ENCODE results near the gene FMR1.
A peak's percentile ranks its signal among the peaks of the same experiment; 100 is the strongest.

FMR1 gene

DNA sequence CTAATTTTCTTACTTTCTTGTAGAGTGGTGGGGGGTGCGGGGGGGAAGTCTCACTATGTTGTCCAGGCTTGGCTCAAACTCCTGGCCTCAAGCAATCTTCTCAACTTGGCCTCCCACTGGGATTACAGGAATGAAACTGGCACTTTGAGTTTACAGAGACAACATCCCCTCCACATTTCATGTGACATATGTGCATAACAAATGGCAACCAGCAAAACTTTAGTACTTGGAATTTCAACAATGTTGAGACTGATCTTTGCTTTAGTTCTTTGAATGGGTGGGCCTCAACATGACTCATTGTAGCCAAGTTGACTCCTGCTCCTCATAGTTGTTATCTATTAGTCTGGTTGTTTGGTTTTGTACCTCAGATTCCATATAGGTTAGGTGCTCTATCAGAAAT lies 11.4 kb upstream of the FMR1 start:
- Mint-ChIP-seq H3K4me1 (no peaks in the 10 kb centered on the region), H3K4me3 (no peak overlapping the region), H3K9me3 (no peaks in the 10 kb centered on the region), H3K27ac (ENCODE audit: low read depth) (no peak overlapping the region), H3K27me3 (no peaks in the 10 kb centered on the region), H3K36me3 (ENCODE audit: insufficient read depth) (no peaks in the 10 kb centered on the region)
- DNase-seq (ENCODE audit: low spot score in 2 of 2) (no peak), ATAC-seq (replicated peaks; ENCODE audit: extremely low read depth, poor library complexity, severe bottlenecking) (no peak)

DNA sequence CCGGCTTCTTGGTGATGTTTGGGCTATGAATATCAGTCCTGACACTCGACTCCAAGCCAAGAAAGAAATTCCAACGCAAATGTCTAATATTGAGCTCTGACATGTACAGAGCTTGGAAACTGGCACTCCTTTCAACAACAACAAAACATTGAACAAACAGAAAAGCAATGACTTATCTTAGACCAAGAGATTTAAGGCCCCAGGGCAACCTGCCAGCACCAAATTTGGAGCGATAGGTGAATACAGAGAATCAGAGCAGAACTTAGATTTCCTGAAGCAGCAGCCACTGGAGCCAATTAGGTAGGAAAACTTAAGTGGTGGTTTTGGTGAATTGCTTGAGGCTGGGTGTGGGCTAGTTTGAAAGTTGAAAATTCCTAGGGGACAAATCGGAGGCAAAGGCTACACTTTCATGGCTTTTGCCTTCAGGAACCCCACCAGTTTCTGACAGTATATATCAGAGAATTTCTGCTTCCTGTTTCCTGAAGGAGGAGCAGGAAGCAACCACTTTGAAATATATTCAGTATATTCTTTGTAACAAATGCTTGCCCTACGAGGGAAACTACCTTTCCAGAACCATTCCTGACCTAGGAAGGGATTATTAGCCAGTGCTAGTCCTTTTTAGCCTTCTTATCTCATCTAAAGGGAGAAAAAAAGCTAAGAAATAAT lies 10.1 kb upstream of the FMR1 start:
- H3K36me3 Mint-ChIP-seq (ENCODE audit: insufficient read depth), result no peaks in the 10 kb centered on the region
- no peak for ATAC-seq (replicated peaks; ENCODE audit: extremely low read depth, poor library complexity, severe bottlenecking)
- H3K4me3 Mint-ChIP-seq, result no peak overlapping the region
- H3K27me3 Mint-ChIP-seq, result no peaks in the 10 kb centered on the region
- H3K27ac Mint-ChIP-seq (ENCODE audit: low read depth), result no peak overlapping the region
- no peaks in the 10 kb centered on the region for H3K4me1 Mint-ChIP-seq
- H3K9me3 Mint-ChIP-seq, result no peaks in the 10 kb centered on the region
- no peak for DNase-seq (ENCODE audit: low spot score in 2 of 2)

DNA sequence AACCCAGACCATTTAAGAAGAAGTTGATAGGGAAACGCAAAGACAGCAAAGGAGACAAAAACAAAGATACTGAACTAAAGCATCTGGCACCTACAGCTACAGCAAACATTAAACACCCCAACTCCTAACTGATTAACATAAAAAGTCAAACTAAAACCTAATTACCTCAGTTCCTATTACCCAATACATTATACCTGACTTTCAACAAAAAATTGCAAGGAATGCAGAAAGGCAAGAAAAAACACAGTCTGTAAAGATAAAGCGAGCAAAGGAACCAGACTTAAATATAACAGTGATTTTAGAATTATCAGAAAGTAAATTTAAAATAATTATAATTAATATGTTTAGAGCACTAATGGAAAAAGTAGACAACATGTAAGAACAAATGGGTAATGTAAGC lies 9.4 kb upstream of the FMR1 start:
- Mint-ChIP-seq H3K27ac (ENCODE audit: low read depth) (no peak overlapping the region), H3K36me3 (ENCODE audit: insufficient read depth) (no peaks in the 10 kb centered on the region), H3K4me1 (no peaks in the 10 kb centered on the region), H3K4me3 (no peak overlapping the region), H3K9me3 (no peaks in the 10 kb centered on the region), H3K27me3 (no peaks in the 10 kb centered on the region)
- no peak for ATAC-seq (replicated peaks; ENCODE audit: extremely low read depth, poor library complexity, severe bottlenecking)
- DNase-seq (ENCODE audit: low spot score in 2 of 2), result no peak

DNA sequence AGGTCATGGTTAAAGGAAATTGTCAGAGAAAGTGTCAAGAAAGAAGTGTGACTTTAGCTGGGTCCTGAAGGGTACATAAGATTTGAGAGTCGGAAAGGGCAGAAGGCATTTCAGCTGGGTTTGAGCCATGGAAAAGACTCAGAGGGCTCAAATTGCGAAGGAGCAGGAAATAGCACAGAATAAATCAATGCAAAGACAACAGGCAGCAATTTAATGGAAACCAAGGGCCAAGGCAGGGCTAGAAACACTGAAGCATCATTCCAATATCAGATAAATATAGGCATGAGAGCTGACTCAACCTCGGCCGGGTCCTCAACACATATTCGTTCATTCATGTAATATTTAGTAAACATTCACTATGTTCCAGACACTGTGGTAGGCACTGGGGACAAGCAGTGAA lies 3.6 kb upstream of the FMR1 start:
- Mint-ChIP-seq H3K4me1 (peaks cover 11% of the 10 kb centered on the region), H3K9me3 (no peaks in the 10 kb centered on the region), H3K27me3 (no peaks in the 10 kb centered on the region), H3K4me3 (no peak overlapping the region), H3K36me3 (ENCODE audit: insufficient read depth) (peaks cover 16% of the 10 kb centered on the region), H3K27ac (ENCODE audit: low read depth) (no peak overlapping the region)
- no peak for DNase-seq (ENCODE audit: low spot score in 2 of 2)
- no peak for ATAC-seq (replicated peaks; ENCODE audit: extremely low read depth, poor library complexity, severe bottlenecking)

DNA sequence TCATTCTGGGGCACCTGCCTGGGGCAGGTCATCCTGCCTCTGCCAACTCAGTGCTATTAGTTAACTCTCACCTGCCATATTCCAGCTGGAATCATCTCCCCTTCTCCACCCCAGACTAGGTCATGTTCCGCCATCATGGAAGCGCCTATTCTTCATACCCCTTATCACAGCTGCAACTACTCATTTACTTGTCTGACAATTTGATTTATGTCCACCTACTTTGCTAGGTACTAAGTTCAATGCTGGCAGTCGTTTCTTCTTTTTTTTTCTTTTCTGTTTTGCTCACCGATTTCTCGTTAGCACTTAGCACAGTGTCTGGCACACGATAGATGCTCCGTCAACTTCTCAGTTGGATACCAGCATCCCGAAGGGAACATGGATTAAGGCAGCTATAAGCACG lies 1.1 kb upstream of the FMR1 start:
- Mint-ChIP-seq H3K4me1 (peaks cover 11% of the 10 kb centered on the region), H3K27me3 (no peaks in the 10 kb centered on the region), H3K36me3 (ENCODE audit: insufficient read depth) (peaks cover 16% of the 10 kb centered on the region), H3K9me3 (no peaks in the 10 kb centered on the region), H3K27ac (ENCODE audit: low read depth) (peak overlapping the region; percentile 91), H3K4me3 (peak overlapping the region; percentile 93)
- ATAC-seq (replicated peaks; ENCODE audit: extremely low read depth, poor library complexity, severe bottlenecking) (no peak), DNase-seq (ENCODE audit: low spot score in 2 of 2) (no peak)

DNA sequence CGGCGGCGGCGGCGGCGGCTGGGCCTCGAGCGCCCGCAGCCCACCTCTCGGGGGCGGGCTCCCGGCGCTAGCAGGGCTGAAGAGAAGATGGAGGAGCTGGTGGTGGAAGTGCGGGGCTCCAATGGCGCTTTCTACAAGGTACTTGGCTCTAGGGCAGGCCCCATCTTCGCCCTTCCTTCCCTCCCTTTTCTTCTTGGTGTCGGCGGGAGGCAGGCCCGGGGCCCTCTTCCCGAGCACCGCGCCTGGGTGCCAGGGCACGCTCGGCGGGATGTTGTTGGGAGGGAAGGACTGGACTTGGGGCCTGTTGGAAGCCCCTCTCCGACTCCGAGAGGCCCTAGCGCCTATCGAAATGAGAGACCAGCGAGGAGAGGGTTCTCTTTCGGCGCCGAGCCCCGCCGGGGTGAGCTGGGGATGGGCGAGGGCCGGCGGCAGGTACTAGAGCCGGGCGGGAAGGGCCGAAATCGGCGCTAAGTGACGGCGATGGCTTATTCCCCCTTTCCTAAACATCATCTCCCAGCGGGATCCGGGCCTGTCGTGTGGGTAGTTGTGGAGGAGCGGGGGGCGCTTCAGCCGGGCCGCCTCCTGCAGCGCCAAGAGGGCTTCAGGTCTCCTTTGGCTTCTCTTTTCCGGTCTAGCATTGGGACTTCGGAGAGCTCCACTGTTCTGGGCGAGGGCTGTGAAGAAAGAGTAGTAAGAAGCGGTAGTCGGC lies 528 bp downstream of the FMR1 start:
- Mint-ChIP-seq H3K36me3 (ENCODE audit: insufficient read depth) (peaks cover 16% of the 10 kb centered on the region), H3K4me1 (peaks cover 24% of the 10 kb centered on the region), H3K27me3 (no peaks in the 10 kb centered on the region), H3K27ac (ENCODE audit: low read depth) (peak overlapping the region; percentile 91), H3K9me3 (no peaks in the 10 kb centered on the region), H3K4me3 (peak overlapping the region; percentile 93)
- ATAC-seq (replicated peaks; ENCODE audit: extremely low read depth, poor library complexity, severe bottlenecking), result peak; percentile 33
- DNase-seq (ENCODE audit: low spot score in 2 of 2), result peak; percentile 24 to 37

DNA sequence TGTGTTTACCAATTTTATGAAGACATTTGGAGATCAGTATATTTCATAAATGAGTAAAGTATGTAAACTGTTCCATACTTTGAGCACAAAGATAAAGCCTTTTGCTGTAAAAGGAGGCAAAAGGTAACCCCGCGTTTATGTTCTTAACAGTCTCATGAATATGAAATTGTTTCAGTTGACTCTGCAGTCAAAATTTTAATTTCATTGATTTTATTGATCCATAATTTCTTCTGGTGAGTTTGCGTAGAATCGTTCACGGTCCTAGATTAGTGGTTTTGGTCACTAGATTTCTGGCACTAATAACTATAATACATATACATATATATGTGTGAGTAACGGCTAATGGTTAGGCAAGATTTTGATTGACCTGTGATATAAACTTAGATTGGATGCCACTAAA lies 1.9 kb downstream of the FMR1 start:
- H3K4me1 Mint-ChIP-seq, result peaks cover 35% of the 10 kb centered on the region
- H3K4me3 Mint-ChIP-seq, result peak overlapping the region; percentile 93
- H3K27me3 Mint-ChIP-seq, result no peaks in the 10 kb centered on the region
- H3K36me3 Mint-ChIP-seq (ENCODE audit: insufficient read depth), result peaks cover 16% of the 10 kb centered on the region
- ATAC-seq (replicated peaks; ENCODE audit: extremely low read depth, poor library complexity, severe bottlenecking) (no peak), DNase-seq (ENCODE audit: low spot score in 2 of 2) (no peak)
- no peak overlapping the region for H3K27ac Mint-ChIP-seq (ENCODE audit: low read depth)
- no peaks in the 10 kb centered on the region for H3K9me3 Mint-ChIP-seq

DNA sequence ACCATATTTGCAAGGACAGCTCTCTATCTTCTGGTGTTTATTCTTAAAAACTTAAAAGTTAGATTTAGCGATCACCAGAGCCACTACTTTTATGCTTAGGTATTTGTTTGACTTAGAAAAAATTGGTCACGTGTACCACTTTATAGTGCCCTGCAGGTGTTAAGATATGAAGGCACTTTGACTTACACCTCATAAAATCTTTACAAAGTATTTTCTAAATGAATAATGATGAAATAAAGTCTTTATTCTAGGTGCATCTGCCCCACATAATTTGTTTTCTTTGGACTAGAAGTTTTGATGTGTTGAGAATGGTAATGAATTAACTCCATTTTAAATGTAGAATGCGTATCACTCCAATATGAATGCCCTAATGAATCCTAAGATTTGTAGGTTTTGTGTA lies 2.9 kb downstream of the FMR1 start:
- H3K4me1 Mint-ChIP-seq, result peaks cover 29% of the 10 kb centered on the region
- no peaks in the 10 kb centered on the region for H3K9me3 Mint-ChIP-seq
- no peak overlapping the region for H3K27ac Mint-ChIP-seq (ENCODE audit: low read depth)
- H3K36me3 Mint-ChIP-seq (ENCODE audit: insufficient read depth), result peaks cover 15% of the 10 kb centered on the region
- H3K27me3 Mint-ChIP-seq, result no peaks in the 10 kb centered on the region
- H3K4me3 Mint-ChIP-seq, result no peak overlapping the region
- ATAC-seq (replicated peaks; ENCODE audit: extremely low read depth, poor library complexity, severe bottlenecking) (no peak), DNase-seq (ENCODE audit: low spot score in 2 of 2) (no peak)

DNA sequence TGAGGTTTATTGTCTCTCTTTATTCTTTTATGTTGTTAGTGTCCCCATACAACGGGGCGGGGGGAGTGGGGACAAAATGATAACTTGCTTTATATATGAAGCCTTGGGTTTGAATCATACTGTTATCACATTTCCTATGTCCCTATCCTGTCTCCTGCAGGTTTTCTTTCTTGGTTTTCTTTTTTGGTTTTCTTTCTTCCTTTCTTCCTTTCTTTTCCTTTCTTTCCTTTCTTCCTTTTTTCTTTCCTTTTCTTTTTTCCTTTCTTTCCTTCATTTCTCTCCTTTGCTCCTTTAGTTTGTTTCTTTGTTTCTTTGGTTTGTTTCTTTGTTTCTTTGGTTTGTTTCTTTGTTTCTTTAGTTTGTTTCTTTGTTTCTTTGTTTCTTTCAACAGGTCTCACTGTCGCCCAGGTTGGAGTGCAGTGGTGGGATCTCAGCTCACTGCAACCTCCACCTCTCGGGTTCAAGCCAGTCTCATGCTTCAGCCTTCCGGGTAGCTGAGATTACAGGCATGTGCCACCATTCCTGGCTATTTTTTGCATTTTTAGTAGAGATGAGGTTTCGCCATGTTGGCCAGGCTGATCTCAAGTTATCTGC lies 4.8 kb downstream of the FMR1 start:
- ATAC-seq (replicated peaks; ENCODE audit: extremely low read depth, poor library complexity, severe bottlenecking) (no peak), DNase-seq (ENCODE audit: low spot score in 2 of 2) (no peak)
- no peaks in the 10 kb centered on the region for H3K9me3 Mint-ChIP-seq
- no peaks in the 10 kb centered on the region for H3K27me3 Mint-ChIP-seq
- H3K4me1 Mint-ChIP-seq, result peaks cover 35% of the 10 kb centered on the region
- peaks cover 13% of the 10 kb centered on the region for H3K36me3 Mint-ChIP-seq (ENCODE audit: insufficient read depth)
- peak overlapping the region; percentile 33 for H3K4me3 Mint-ChIP-seq
- H3K27ac Mint-ChIP-seq (ENCODE audit: low read depth), result peak overlapping the region; percentile 90

DNA sequence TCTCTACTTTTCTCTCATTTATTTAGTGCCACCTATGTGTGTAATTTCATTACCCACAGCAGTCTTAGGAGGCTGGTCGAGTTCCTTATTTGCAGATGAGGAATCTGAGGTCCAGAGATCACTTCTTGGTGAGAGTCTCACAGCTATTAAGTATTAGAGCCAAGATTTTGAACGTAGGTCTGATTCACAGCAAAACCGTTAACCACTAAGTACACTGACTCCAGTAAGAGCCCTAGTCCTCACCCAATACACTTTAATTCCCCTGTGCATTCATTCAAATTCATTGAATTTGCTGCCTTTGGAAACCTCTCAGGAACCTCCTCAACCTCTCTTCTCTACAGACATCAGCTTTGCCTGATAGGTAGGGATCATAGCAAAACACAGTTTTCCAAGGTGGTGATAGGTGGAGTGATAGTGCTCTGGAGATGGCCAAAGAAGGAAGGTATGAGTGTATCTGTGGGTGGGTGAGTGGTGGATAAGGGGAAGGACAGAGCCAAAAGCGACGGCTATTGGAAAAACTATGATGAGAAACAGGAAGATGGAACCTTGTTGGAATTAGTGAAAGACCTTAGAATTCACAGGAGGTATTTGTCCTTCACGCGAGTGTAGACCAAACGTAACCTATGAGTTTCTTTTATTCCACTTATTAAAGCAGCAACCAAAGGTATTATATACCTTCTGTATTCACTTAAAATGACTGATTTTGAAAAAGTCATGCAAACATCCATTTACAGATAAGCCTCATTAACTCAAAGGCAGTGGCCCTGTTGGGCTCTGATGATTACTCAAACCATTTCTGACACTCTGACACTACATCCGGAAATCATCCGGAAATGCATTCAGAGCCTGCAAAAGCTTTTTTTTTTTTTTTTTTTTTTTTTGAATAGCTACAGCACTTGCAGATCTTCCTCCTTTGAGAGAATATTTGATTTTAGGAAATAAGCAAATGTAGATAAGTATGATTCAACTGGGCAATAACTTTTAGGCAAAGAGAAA lies 6.3 kb downstream of the FMR1 start:
- Mint-ChIP-seq H3K9me3 (no peaks in the 10 kb centered on the region), H3K36me3 (ENCODE audit: insufficient read depth) (peaks cover 5% of the 10 kb centered on the region), H3K27me3 (no peaks in the 10 kb centered on the region), H3K4me1 (peaks cover 38% of the 10 kb centered on the region), H3K4me3 (peak overlapping the region; percentile 52), H3K27ac (ENCODE audit: low read depth) (peak overlapping the region; percentile 78)
- ATAC-seq (replicated peaks; ENCODE audit: extremely low read depth, poor library complexity, severe bottlenecking), result peak; percentile 83
- no peak for DNase-seq (ENCODE audit: low spot score in 2 of 2)

DNA sequence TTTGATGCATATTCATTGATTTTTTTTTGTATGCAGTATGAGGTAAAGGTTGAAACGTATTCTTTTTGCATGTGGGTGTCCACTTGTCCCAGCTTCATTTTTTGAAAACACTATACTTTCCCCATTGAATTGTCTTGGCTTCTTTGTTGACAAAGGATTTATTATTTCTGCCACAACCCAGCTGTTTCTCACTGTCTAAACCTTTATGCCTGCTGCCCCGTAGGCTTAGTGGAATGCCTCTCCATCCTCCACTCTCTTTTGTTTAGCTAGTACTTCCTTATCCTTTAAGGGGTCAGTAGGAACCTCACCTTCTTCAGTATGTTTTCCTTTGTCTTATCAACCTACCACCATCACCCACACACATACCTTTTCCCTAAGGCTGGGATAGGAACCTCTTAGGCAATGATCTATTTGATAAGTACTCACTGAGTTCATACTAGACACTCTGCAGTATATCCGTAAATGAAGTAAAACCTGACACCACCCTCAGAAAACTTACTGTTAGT lies 8.5 kb downstream of the FMR1 start:
- no peaks in the 10 kb centered on the region for H3K9me3 Mint-ChIP-seq
- ATAC-seq (replicated peaks; ENCODE audit: extremely low read depth, poor library complexity, severe bottlenecking), result no peak
- peak overlapping the region; percentile 25 for H3K4me3 Mint-ChIP-seq
- no peaks in the 10 kb centered on the region for H3K27me3 Mint-ChIP-seq
- peaks cover 8% of the 10 kb centered on the region for H3K36me3 Mint-ChIP-seq (ENCODE audit: insufficient read depth)
- H3K27ac Mint-ChIP-seq (ENCODE audit: low read depth), result no peak overlapping the region
- peaks cover 44% of the 10 kb centered on the region for H3K4me1 Mint-ChIP-seq
- DNase-seq (ENCODE audit: low spot score in 2 of 2), result no peak

DNA sequence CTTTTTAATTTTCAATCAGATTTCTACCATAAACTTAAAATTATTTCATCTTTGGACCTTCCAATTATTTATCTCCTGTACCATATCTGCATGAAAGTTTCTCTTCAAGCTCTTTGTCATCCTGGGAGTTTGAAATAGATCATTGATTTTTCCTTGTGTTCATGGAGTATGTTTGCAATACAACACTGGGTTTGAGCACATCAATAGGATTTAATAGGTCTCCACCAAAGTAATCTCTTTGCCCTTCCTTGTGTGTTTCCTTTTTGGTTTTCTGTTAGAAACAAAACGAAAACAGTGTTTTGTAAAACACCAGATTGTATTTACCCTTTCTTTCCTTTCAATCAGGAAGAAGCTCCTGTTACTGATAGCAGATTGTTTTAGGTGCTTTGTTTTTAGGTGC lies 11.9 kb downstream of the FMR1 start:
- H3K27me3 Mint-ChIP-seq, result no peaks in the 10 kb centered on the region
- H3K4me3 Mint-ChIP-seq, result no peak overlapping the region
- H3K9me3 Mint-ChIP-seq, result no peaks in the 10 kb centered on the region
- DNase-seq (ENCODE audit: low spot score in 2 of 2), result no peak
- H3K4me1 Mint-ChIP-seq, result peaks cover 36% of the 10 kb centered on the region
- peaks cover 23% of the 10 kb centered on the region for H3K36me3 Mint-ChIP-seq (ENCODE audit: insufficient read depth)
- H3K27ac Mint-ChIP-seq (ENCODE audit: low read depth), result no peak overlapping the region
- no peak for ATAC-seq (replicated peaks; ENCODE audit: extremely low read depth, poor library complexity, severe bottlenecking)
